ENCODE results near the gene CDKAL1.

Gene CDKAL1

GRCh38 chr6:21204951-21205350 lies 670.7 kb downstream of the CDKAL1 start:
- H3K27me3 ChIP-seq (replicated peaks; ENCODE audit: insufficient read depth, low read length), result no peaks in the 10 kb centered on the region
- no peaks in the 10 kb centered on the region for H3K36me3 ChIP-seq (replicated peaks; ENCODE audit: insufficient read depth, low read length)
- H3K9me2 ChIP-seq (replicated peaks; ENCODE audit: insufficient read depth, low read length), result no peaks in the 10 kb centered on the region
- H2AFZ ChIP-seq (ENCODE audit: low read length), result no peak overlapping the region
- H3F3A ChIP-seq (ENCODE audit: insufficient read depth, low read length), result no peaks in the 10 kb centered on the region
- H3K9me3 ChIP-seq (replicated peaks; ENCODE audit: insufficient read depth, low read length), result no peaks in the 10 kb centered on the region
- H3K27ac ChIP-seq (ENCODE audit: low read length), result no peak overlapping the region
- no peak overlapping the region for H3K4me2 ChIP-seq (ENCODE audit: low read depth, low read length)
- TF ChIP-seq EZH2 (optimal IDR thresholded peaks at IDR 0.05; ENCODE audit: low read depth, low read length), result no peak
- no peak for TF ChIP-seq EZH2phosphoT487 (IDR thresholded peaks at IDR 0.05; ENCODE audit: low read length)
- TF ChIP-seq CTCF (IDR thresholded peaks at IDR 0.05; ENCODE audit: low read length), result no peak
- no peaks in the 10 kb centered on the region for H3K79me2 ChIP-seq (ENCODE audit: low read length)
- no peaks in the 10 kb centered on the region for H4K20me1 ChIP-seq (ENCODE audit: insufficient read depth, low read length)
- DNase-seq, result no peak
- no peak overlapping the region for H3K9ac ChIP-seq (ENCODE audit: low read length)
- H3K4me1 ChIP-seq (ENCODE audit: low read length), result no peaks in the 10 kb centered on the region
- no peak overlapping the region for H3K4me3 ChIP-seq (ENCODE audit: low read length)

GRCh38 chr6:21208081-21208795 lies 674.0 kb downstream of the CDKAL1 start:
- no peaks in the 10 kb centered on the region for H3K9me2 ChIP-seq (replicated peaks; ENCODE audit: insufficient read depth, low read length)
- no peaks in the 10 kb centered on the region for H3K36me3 ChIP-seq (replicated peaks; ENCODE audit: insufficient read depth, low read length)
- no peak for DNase-seq
- no peaks in the 10 kb centered on the region for H3F3A ChIP-seq (ENCODE audit: insufficient read depth, low read length)
- H3K4me3 ChIP-seq (ENCODE audit: low read length), result no peak overlapping the region
- no peaks in the 10 kb centered on the region for H3K9me3 ChIP-seq (replicated peaks; ENCODE audit: insufficient read depth, low read length)
- H3K4me1 ChIP-seq (ENCODE audit: low read length), result no peaks in the 10 kb centered on the region
- no peak overlapping the region for H3K9ac ChIP-seq (ENCODE audit: low read length)
- no peak overlapping the region for H3K4me2 ChIP-seq (ENCODE audit: low read depth, low read length)
- no peak overlapping the region for H2AFZ ChIP-seq (ENCODE audit: low read length)
- H3K27me3 ChIP-seq (replicated peaks; ENCODE audit: insufficient read depth, low read length), result no peaks in the 10 kb centered on the region
- TF ChIP-seq EZH2 (optimal IDR thresholded peaks at IDR 0.05; ENCODE audit: low read depth, low read length), result no peak
- TF ChIP-seq EZH2phosphoT487 (IDR thresholded peaks at IDR 0.05; ENCODE audit: low read length), result no peak
- no peak for TF ChIP-seq CTCF (IDR thresholded peaks at IDR 0.05; ENCODE audit: low read length)
- H3K27ac ChIP-seq (ENCODE audit: low read length), result no peak overlapping the region
- no peaks in the 10 kb centered on the region for H3K79me2 ChIP-seq (ENCODE audit: low read length)
- no peaks in the 10 kb centered on the region for H4K20me1 ChIP-seq (ENCODE audit: insufficient read depth, low read length)

GRCh38 chr6:21208796-21209186 lies 674.5 kb downstream of the CDKAL1 start:
- Histone ChIP-seq H3K9me3 (replicated peaks; ENCODE audit: insufficient read depth, low read length) (no peaks in the 10 kb centered on the region), H3K27me3 (replicated peaks; ENCODE audit: insufficient read depth, low read length) (no peaks in the 10 kb centered on the region), H3K79me2 (ENCODE audit: low read length) (no peaks in the 10 kb centered on the region), H3K27ac (ENCODE audit: low read length) (no peak overlapping the region), H3K4me1 (ENCODE audit: low read length) (no peaks in the 10 kb centered on the region), H4K20me1 (ENCODE audit: insufficient read depth, low read length) (no peaks in the 10 kb centered on the region), H3K9ac (ENCODE audit: low read length) (no peak overlapping the region), H2AFZ (ENCODE audit: low read length) (no peak overlapping the region), H3F3A (ENCODE audit: insufficient read depth, low read length) (no peaks in the 10 kb centered on the region), H3K9me2 (replicated peaks; ENCODE audit: insufficient read depth, low read length) (no peaks in the 10 kb centered on the region), H3K4me3 (ENCODE audit: low read length) (no peak overlapping the region), H3K36me3 (replicated peaks; ENCODE audit: insufficient read depth, low read length) (no peaks in the 10 kb centered on the region), H3K4me2 (ENCODE audit: low read depth, low read length) (no peak overlapping the region)
- TF ChIP-seq CTCF (IDR thresholded peaks at IDR 0.05; ENCODE audit: low read length) (no peak), EZH2phosphoT487 (IDR thresholded peaks at IDR 0.05; ENCODE audit: low read length) (no peak), EZH2 (optimal IDR thresholded peaks at IDR 0.05; ENCODE audit: low read depth, low read length) (no peak)
- DNase-seq, result no peak
